Kidney epithelial cell (primary cell): ENCODE measurements around the gene EIF2AK2. TPM values are rescaled to one million over a fixed set of nuclear protein-coding genes. Genes with fewer than 3 reads are reported as not detected.

Experiments
- DNase-seq: peaks from one replicate; pipeline ENCODE4 v3.0.0-alpha.2; 2010; ENCODE audit warnings: low read depth
- H3K27me3 ChIP-seq: 2 replicates; pipeline ENCODE4 v1.6.0; 2011; ENCODE audit warnings: low read length; ENCODE audit not compliant: control insufficient read depth, insufficient read depth
- H3K36me3 ChIP-seq: 2 replicates; pipeline ENCODE4 v1.5.1; 2011; ENCODE audit warnings: low read length; ENCODE audit not compliant: control insufficient read depth, insufficient read depth
- H3K4me3 ChIP-seq: 2 replicates; pipeline ENCODE4 v1.5.1; 2011; ENCODE audit warnings: low read depth, mild to moderate bottlenecking, control low read depth, low read length
- CTCF ChIP-seq: IDR thresholded peaks from 2 replicates; pipeline ENCODE4 v1.5.1; 2011; ENCODE audit warnings: mild to moderate bottlenecking, moderate library complexity, low read length, control low read depth, inconsistent platforms; ENCODE audit not compliant: insufficient read depth, poor library complexity, severe bottlenecking
- total RNA-seq: library from RNA; depleted of rRNA; stranded (reverse); fragments of >200 nt; gene quantifications from 2 replicates; pipeline ENCODE4 v1.2.3, GENCODE V29; 2015

EIF2AK2 gene
- total RNA-seq, 1 donor from 2014 or later = 23.5 TPM

GRCh38 chr2:37164757-37165156, 8.0 kb upstream of the EIF2AK2 start:
- Histone ChIP-seq H3K36me3 (no peaks in the 10 kb centered on the region), H3K4me3 (no peak overlapping the region), H3K27me3 (no peaks in the 10 kb centered on the region)
- TF ChIP-seq CTCF = no peak
- no peak for DNase-seq

GRCh38 chr2:37156071-37156856, 516 bp downstream of the EIF2AK2 start:
- no peak for TF ChIP-seq CTCF
- Histone ChIP-seq H3K36me3 (no peaks in the 10 kb centered on the region), H3K4me3 (peak overlapping the region; percentile 93), H3K27me3 (no peaks in the 10 kb centered on the region)
- DNase-seq = no peak

GRCh38 chr2:37154785-37155184, 2.0 kb downstream of the EIF2AK2 start:
- Histone ChIP-seq H3K4me3 (no peak overlapping the region), H3K36me3 (no peaks in the 10 kb centered on the region), H3K27me3 (no peaks in the 10 kb centered on the region)
- TF ChIP-seq CTCF = no peak
- no peak for DNase-seq

GRCh38 chr2:37153224-37153623, 3.6 kb downstream of the EIF2AK2 start:
- Histone ChIP-seq H3K36me3 (no peaks in the 10 kb centered on the region), H3K27me3 (no peaks in the 10 kb centered on the region), H3K4me3 (no peak overlapping the region)
- DNase-seq = no peak
- TF ChIP-seq CTCF = no peak

GRCh38 chr2:37149626-37150322, 7.0 kb downstream of the EIF2AK2 start:
- no peaks in the 10 kb centered on the region for H3K27me3 ChIP-seq
- DNase-seq = no peak
- H3K36me3 ChIP-seq = no peaks in the 10 kb centered on the region
- TF ChIP-seq CTCF = no peak
- H3K4me3 ChIP-seq = no peak overlapping the region
